HG03469 (cell line): ENCODE results near the gene C10orf71.

ENCODE experiments used
- ATAC-seq: cut with Tn5 transposase; IDR thresholded peaks from one replicate; pipeline ENCODE4 v1.9.1; 2021; ENCODE audit warnings: mild to moderate bottlenecking, moderate library complexity, moderate number of reproducible peaks; ENCODE audit not compliant: unreplicated experiment

C10orf71 gene

GRCh38 chr10:49298983-49299815 lies at the start of gene C10orf71:
Gene C10orf71 (plus strand): TSS chr10:49299170. CDS start chr10:49322546, 23,376 bp downstream.
- ATAC-seq: no peak

- ATAC-seq: no peak
Observed at GRCh38 chr10:49252313-49253034, 46.5 kb upstream of the C10orf71 start.

- ATAC-seq: no peak
Observed at GRCh38 chr10:49253340-49253906, 45.5 kb upstream of the C10orf71 start.

- ATAC-seq: no peak
Observed at GRCh38 chr10:49254150-49254549, 44.8 kb upstream of the C10orf71 start.

- no peak for ATAC-seq
Observed at GRCh38 chr10:49254556-49255318, 44.2 kb upstream of the C10orf71 start.

GRCh38 chr10:49255883-49256282 lies 43.1 kb upstream of the C10orf71 start:
- ATAC-seq: no peak

GRCh38 chr10:49257154-49257553 lies 41.8 kb upstream of the C10orf71 start:
- no peak for ATAC-seq

GRCh38 chr10:49257626-49258349 lies 41.2 kb upstream of the C10orf71 start:
- no peak for ATAC-seq

GRCh38 chr10:49258350-49258683 lies 40.7 kb upstream of the C10orf71 start:
- no peak for ATAC-seq

- no peak for ATAC-seq
Observed at GRCh38 chr10:49260644-49261296, 38.2 kb upstream of the C10orf71 start.

GRCh38 chr10:49263591-49263990 lies 35.4 kb upstream of the C10orf71 start:
- no peak for ATAC-seq

- no peak for ATAC-seq
Observed at GRCh38 chr10:49264177-49264677, 34.7 kb upstream of the C10orf71 start.

- no peak for ATAC-seq
Observed at GRCh38 chr10:49265885-49266284, 33.1 kb upstream of the C10orf71 start.

GRCh38 chr10:49268185-49268584 lies 30.8 kb upstream of the C10orf71 start:
- ATAC-seq: no peak

- ATAC-seq: no peak
Observed at GRCh38 chr10:49269523-49269922, 29.4 kb upstream of the C10orf71 start.

- no peak for ATAC-seq
Observed at GRCh38 chr10:49270565-49270964, 28.4 kb upstream of the C10orf71 start.

GRCh38 chr10:49271346-49271745 lies 27.6 kb upstream of the C10orf71 start:
- ATAC-seq: no peak

GRCh38 chr10:49272251-49273081 lies 26.5 kb upstream of the C10orf71 start:
- no peak for ATAC-seq

- ATAC-seq: no peak
Observed at GRCh38 chr10:49273082-49273465, 25.9 kb upstream of the C10orf71 start.
